ENCODE data around the gene SYNGR1.
"Not testable (repeated sequence)": the region's sequence is repeated elsewhere in the genome, so short reads cannot be mapped to it uniquely, and the experiment has no call there.

DNA sequence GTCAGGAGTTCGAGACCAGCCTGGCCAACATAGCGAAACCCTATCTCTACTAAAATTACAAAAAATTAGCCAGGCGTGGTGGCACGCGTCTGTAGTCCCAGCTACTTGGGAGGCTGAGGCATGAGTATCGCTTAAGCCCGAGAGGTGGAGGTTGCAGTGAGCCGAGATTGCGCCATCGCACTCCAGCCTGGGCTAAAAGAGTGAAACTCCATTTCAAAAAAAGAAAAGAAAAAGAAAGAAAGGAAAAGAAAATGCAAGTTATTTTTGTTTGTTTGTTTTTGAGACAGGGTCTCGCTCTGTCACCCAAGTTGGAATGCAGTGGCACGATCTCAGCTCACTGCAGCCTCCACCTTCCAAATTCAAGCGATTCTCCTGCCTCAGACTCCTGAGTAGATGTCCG is 6.0 kb downstream of the SYNGR1 start:
- TF ChIP-seq, protein P1, sequence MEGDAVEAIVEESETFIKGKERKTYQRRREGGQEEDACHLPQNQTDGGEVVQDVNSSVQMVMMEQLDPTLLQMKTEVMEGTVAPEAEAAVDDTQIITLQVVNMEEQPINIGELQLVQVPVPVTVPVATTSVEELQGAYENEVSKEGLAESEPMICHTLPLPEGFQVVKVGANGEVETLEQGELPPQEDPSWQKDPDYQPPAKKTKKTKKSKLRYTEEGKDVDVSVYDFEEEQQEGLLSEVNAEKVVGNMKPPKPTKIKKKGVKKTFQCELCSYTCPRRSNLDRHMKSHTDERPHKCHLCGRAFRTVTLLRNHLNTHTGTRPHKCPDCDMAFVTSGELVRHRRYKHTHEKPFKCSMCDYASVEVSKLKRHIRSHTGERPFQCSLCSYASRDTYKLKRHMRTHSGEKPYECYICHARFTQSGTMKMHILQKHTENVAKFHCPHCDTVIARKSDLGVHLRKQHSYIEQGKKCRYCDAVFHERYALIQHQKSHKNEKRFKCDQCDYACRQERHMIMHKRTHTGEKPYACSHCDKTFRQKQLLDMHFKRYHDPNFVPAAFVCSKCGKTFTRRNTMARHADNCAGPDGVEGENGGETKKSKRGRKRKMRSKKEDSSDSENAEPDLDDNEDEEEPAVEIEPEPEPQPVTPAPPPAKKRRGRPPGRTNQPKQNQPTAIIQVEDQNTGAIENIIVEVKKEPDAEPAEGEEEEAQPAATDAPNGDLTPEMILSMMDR (IDR thresholded peaks at IDR 0.05): not testable (repeated sequence)
- not testable (repeated sequence) for TF ChIP-seq POLR2A (IDR thresholded peaks at IDR 0.05)

Measured in thyroid gland (tissue), 4 donors.